Breast epithelium (tissue), 4 donors: ENCODE data around the gene SLC39A8. TPM values are rescaled to one million over a fixed set of nuclear protein-coding genes. Genes with fewer than 3 reads are reported as not detected.

Experiments
- DNase-seq, 2 donors: peaks; one replicate each; pipeline ENCODE4 v3.0.0-alpha.2; 2019; ENCODE audit warnings: low spot score in 2 of 2
- H3K27ac ChIP-seq, 2 donors: fragments of 200-600 bp; sonication (generic) in 1 of 2; one replicate each; pipeline ENCODE4 v1.5.1; 2016 to 2019; ENCODE audit warnings: mild to moderate bottlenecking in 1 of 2
- H3K27me3 ChIP-seq, 2 donors: fragments of 200-600 bp; sonication (generic) in 1 of 2; one replicate each; pipeline versions ENCODE4 v1.5.1 to v1.6.0; 2017 to 2019; ENCODE audit warnings: control low read depth in 1 of 2, mild to moderate bottlenecking in 1 of 2
- H3K36me3 ChIP-seq: fragments of 200-600 bp; one replicate; pipeline ENCODE4 v1.5.1; 2019
- H3K4me1 ChIP-seq, 2 donors: fragments of 200-600 bp; sonication (generic); one replicate each; pipeline ENCODE4 v1.5.1; 2016 to 2019; ENCODE audit warnings: control low read depth in 1 of 2
- H3K4me3 ChIP-seq, 3 donors: fragments of 200-600 bp; sonication (generic); 1 replicate in 2 of 3; 2 replicates in 1 of 3; pipeline ENCODE4 v1.5.1; 2016 to 2019; ENCODE audit warnings: mild to moderate bottlenecking in 3 of 3, moderate library complexity in 2 of 3
- H3K9me3 ChIP-seq, 2 donors: fragments of 200-600 bp; sonication (generic) in 1 of 2; one replicate each; pipeline ENCODE4 v1.5.1; 2016 to 2019; ENCODE audit warnings: control low read depth in 1 of 2
- CTCF ChIP-seq, 3 donors: fragments of 450-650 bp; IDR thresholded peaks; one replicate each; pipeline ENCODE4 v1.5.1; 2016 to 2017; ENCODE audit warnings: antibody characterized with exemption in 3 of 3, mild to moderate bottlenecking in 3 of 3, moderate library complexity in 3 of 3
- POLR2A ChIP-seq: fragments of 450-650 bp; IDR thresholded peaks from one replicate; pipeline ENCODE4 v1.6.1; 2016; ENCODE audit warnings: antibody characterized with exemption, mild to moderate bottlenecking, moderate library complexity
- POLR2AphosphoS5 ChIP-seq, 3 donors: sonication (generic); formaldehyde crosslinking; IDR thresholded peaks; one replicate each; pipeline ENCODE4 v1.6.1; 2017; ENCODE audit warnings: antibody characterized with exemption in 3 of 3
- intact Hi-C: fragments of 100-400 bp; cut with DNase I; formaldehyde crosslinking; loops from one replicate; pipeline ENCODE4 v1.15.1; 2023; ENCODE audit warnings: low total_unique reads
- total RNA-seq, 3 donors: library from RNA; depleted of rRNA; stranded (reverse); fragments of >200 nt; gene quantifications; one replicate each; pipeline ENCODE4 v1.1.0, GENCODE V29; 2016

The SLC39A8 gene
- total RNA-seq, 3 donors from 2014 or later: 10.6 to 66.3 (median 31.8) TPM

DNA sequence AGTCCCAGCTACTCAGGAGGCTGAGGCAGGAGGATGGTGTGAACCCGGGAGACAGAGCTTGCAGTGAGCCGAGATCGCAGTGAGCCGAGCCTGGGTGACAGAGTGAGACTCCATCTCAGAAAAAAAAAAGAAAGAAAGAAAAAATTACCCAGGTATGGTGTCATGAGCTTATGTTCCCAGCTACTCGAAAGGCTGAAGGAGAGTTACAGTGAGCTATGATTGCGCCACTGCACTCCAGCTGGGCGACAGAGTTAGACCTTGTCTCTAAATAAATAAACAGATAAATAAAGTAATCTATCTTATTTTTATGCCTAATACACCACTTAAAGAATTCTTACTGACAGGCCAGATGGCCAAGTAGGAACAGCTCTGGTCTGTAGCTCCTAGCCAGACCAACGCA, 73.0 kb downstream of the SLC39A8 start:
- no peaks in the 10 kb centered on the region for H3K27me3 ChIP-seq
- H3K27ac ChIP-seq: no peak overlapping the region
- no peaks in the 10 kb centered on the region for H3K9me3 ChIP-seq
- intact Hi-C loops: loop anchor here (5.0 to 10.0 kb wide), 2 partner anchors 575 to 1888 kb away; no protein-coding TSS in a partner anchor
- H3K4me1 ChIP-seq: no peaks in the 10 kb centered on the region
- no peak for DNase-seq
- TF ChIP-seq POLR2A: no peak
- no peak for TF ChIP-seq CTCF (IDR thresholded peaks at IDR 0.05)
- H3K36me3 ChIP-seq: no peaks in the 10 kb centered on the region
- H3K4me3 ChIP-seq: no peak overlapping the region

GRCh38 chr4:102268355-102268754, 76.9 kb downstream of the SLC39A8 start:
- DNase-seq: no peak
- H3K36me3 ChIP-seq: no peaks in the 10 kb centered on the region
- TF ChIP-seq POLR2A (no peak), CTCF (IDR thresholded peaks at IDR 0.05) (no peak), POLR2AphosphoS5 (IDR thresholded peaks at IDR 0.05) (no peak)
- H3K27me3 ChIP-seq: no peaks in the 10 kb centered on the region
- H3K9me3 ChIP-seq: no peaks in the 10 kb centered on the region
- H3K4me3 ChIP-seq: no peak overlapping the region
- intact Hi-C loops: no loop called here
- no peaks in the 10 kb centered on the region for H3K4me1 ChIP-seq
- H3K27ac ChIP-seq: no peak overlapping the region

- TF ChIP-seq POLR2AphosphoS5 (IDR thresholded peaks at IDR 0.05) (no peak), CTCF (IDR thresholded peaks at IDR 0.05) (peak in 2 of 3 donors; percentile 40 to 49)
- Histone ChIP-seq H3K4me3 (no peak overlapping the region), H3K36me3 (no peaks in the 10 kb centered on the region), H3K27me3 (no peaks in the 10 kb centered on the region), H3K4me1 (no peaks in the 10 kb centered on the region), H3K27ac (no peak overlapping the region), H3K9me3 (no peaks in the 10 kb centered on the region)
- intact Hi-C loops: no loop called here
- no peak for DNase-seq
These were observed 82.1 kb downstream of the SLC39A8 start for GRCh38 chr4:102263024-102263787.

GRCh38 chr4:102259702-102260101, 85.6 kb downstream of the SLC39A8 start:
- intact Hi-C loops: no loop called here
- Histone ChIP-seq H3K27me3 (no peaks in the 10 kb centered on the region), H3K4me1 (no peaks in the 10 kb centered on the region), H3K36me3 (no peaks in the 10 kb centered on the region), H3K9me3 (no peaks in the 10 kb centered on the region), H3K4me3 (no peak overlapping the region), H3K27ac (no peak overlapping the region)
- TF ChIP-seq POLR2AphosphoS5 (IDR thresholded peaks at IDR 0.05): no peak
- no peak for TF ChIP-seq POLR2A
- TF ChIP-seq CTCF (IDR thresholded peaks at IDR 0.05): no peak
- no peak for DNase-seq

DNA sequence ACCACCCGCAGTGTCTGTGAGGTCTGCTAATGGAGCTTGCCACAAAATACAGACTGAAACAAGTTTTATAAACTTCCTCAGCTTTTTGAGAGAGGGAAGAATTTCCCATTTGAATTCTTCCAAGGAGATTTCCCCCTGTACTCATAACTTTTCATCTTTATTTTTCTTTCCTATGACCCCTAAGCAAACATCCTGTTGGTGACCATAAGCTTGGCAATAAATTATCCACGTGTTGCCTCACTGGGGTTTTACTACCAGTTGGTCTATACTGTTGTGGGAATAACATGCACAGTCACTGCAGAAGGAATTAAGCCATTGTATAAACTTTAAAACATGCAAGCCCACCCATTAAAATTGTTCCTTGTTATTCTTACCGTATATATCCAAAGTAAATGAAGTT, 86.2 kb downstream of the SLC39A8 start:
- no peak overlapping the region for H3K27ac ChIP-seq
- no peaks in the 10 kb centered on the region for H3K36me3 ChIP-seq
- no peaks in the 10 kb centered on the region for H3K27me3 ChIP-seq
- DNase-seq: no peak
- H3K4me3 ChIP-seq: no peak overlapping the region
- intact Hi-C loops: no loop called here
- TF ChIP-seq POLR2A (no peak), CTCF (IDR thresholded peaks at IDR 0.05) (no peak)
- H3K4me1 ChIP-seq: no peaks in the 10 kb centered on the region
- H3K9me3 ChIP-seq: no peaks in the 10 kb centered on the region
